CD8-positive, alpha-beta memory T cell (primary cell): ENCODE data around the gene ZNF174. TPM values are rescaled to one million over a fixed set of nuclear protein-coding genes. Genes with fewer than 3 reads are reported as not detected.
A peak's percentile ranks its signal among the peaks of the same experiment; 100 is the strongest.

ENCODE experiments used
- CTCF ChIA-PET: fragments of 350-600 bp; sonication (Branson Sonifier 250); formaldehyde crosslinking; loops from one replicate; lab custom pipeline; 2021; ENCODE audit warnings: antibody characterized with exemption; lab: Charles Lee
- POLR2A ChIA-PET: fragments of 350-600 bp; sonication (Branson Sonifier 250); formaldehyde crosslinking; loops from one replicate; lab custom pipeline; 2021; ENCODE audit warnings: antibody characterized with exemption; lab: Charles Lee
- DNase-seq, 5 donors: peaks; one replicate each; pipeline versions ENCODE4 v3.0.0 to v3.0.0-alpha.2; 2020 to 2022; ENCODE audit warnings: mixed read lengths in 1 of 5
- H3K27ac ChIP-seq: one replicate; pipeline ENCODE4 v1.7.0; 2013; ENCODE audit warnings: low read depth, mild to moderate bottlenecking, low read length, moderate library complexity
- H3K27me3 ChIP-seq: 2 replicates; pipeline ENCODE4 v1.7.0; 2013; ENCODE audit warnings: low read length, mild to moderate bottlenecking; ENCODE audit not compliant: insufficient read depth, poor library complexity, severe bottlenecking
- H3K36me3 ChIP-seq: 2 replicates; pipeline ENCODE4 v1.7.0; 2013; ENCODE audit warnings: mild to moderate bottlenecking, low read length, moderate library complexity; ENCODE audit not compliant: insufficient read depth
- H3K4me1 ChIP-seq: 2 replicates; pipeline ENCODE4 v1.7.0; 2013; ENCODE audit warnings: mild to moderate bottlenecking, low read length, moderate library complexity; ENCODE audit not compliant: insufficient read depth
- H3K4me3 ChIP-seq: 2 replicates; pipeline ENCODE4 v1.7.0; 2013; ENCODE audit warnings: mild to moderate bottlenecking, low read length
- H3K9me3 ChIP-seq: 2 replicates; pipeline ENCODE4 v1.7.0; 2013; ENCODE audit warnings: mild to moderate bottlenecking, low read length
- H3K27ac Mint-ChIP-seq, 8 donors: one replicate each; pipeline ENCODE4 v1.8.0; 2020 to 2021; ENCODE audit warnings: mixed read lengths in 8 of 8, mild to moderate bottlenecking in 6 of 8, inconsistent platforms in 3 of 8, moderate library complexity in 3 of 8
- H3K27me3 Mint-ChIP-seq, 2 donors: one replicate each; pipeline ENCODE4 v1.8.0; 2020 to 2021; ENCODE audit warnings: mixed read lengths in 2 of 2, mild to moderate bottlenecking in 1 of 2, moderate library complexity in 1 of 2
- H3K36me3 Mint-ChIP-seq, 3 donors: one replicate each; pipeline ENCODE4 v1.8.0; 2020 to 2021; ENCODE audit warnings: mixed read lengths in 3 of 3, inconsistent platforms in 1 of 3, mild to moderate bottlenecking in 1 of 3
- H3K4me1 Mint-ChIP-seq, 3 donors: one replicate each; pipeline ENCODE4 v1.8.0; 2020 to 2021; ENCODE audit warnings: mixed read lengths in 3 of 3, inconsistent platforms in 1 of 3, mild to moderate bottlenecking in 1 of 3
- H3K4me3 Mint-ChIP-seq, 7 donors: one replicate each; pipeline ENCODE4 v1.8.0; 2020 to 2021; ENCODE audit warnings: mixed read lengths in 7 of 7, mild to moderate bottlenecking in 6 of 7, moderate library complexity in 4 of 7, inconsistent platforms in 2 of 7
- H3K9me3 Mint-ChIP-seq, 5 donors: one replicate each; pipeline ENCODE4 v1.8.0; 2020 to 2022; ENCODE audit warnings: mixed read lengths in 5 of 5, mild to moderate bottlenecking in 3 of 5, moderate library complexity in 2 of 5, inconsistent platforms in 1 of 5
- polyA plus RNA-seq: library from polyadenylated mRNA; unstranded; fragments of 300-500 nt; fragmentation: Illumina TruSeq; gene quantifications from one replicate; pipeline ENCODE4 v1.2.3, GENCODE V29; 2021
- total RNA-seq, 2 experiments: library from RNA; stranded (reverse); gene quantifications; one replicate each; pipeline ENCODE4 v1.2.3, GENCODE V29; 2021

The ZNF174 gene
- total and polyA plus RNA-seq, 3 experiments from 2014 or later, result 11.4 to 18.8 (median 12.3) TPM

DNA sequence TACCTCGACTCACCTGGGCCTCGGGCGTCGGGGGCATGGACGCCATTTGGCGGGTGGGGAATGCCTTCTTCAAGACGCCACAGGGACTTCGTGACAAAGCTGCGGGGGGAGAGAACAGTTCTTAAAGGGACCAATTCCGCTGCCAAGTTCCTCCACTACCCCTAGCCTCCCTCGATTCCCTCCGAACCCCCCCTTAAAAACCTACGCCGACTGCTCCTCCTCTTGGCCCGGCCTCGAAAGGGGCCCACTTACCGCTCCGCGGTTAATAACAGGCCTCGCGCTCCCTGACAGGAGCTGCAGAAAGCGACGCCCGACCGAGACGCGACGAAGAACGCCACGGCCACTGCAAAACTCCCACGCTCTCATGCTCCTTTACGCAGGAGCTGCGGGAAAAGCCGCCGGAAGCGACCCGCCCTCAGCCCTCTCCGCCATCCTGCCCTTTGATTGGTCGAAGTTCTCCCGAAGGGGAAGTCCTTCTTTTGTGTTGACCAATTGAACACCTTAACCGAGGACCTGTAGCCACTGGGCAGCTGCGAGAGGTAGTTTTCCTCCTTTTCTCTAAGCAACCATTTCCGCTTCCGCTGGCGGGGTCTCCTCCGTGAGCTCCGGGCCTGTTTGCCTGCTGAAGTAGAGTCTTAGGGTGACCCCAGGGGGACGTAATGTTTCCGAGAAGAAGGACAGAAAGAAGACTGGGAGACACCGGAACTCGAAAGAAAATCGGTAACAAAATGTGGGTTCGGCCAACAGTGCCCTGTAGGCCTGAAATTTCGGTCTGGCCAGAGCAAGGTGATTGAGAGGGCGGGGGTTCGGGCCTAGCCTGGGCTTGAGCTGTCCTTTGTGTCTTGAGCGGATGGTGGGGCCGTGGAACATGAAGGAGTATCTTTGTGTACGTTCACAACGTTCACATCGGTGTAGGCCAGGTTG lies 42.4 kb downstream of the ZNF174 start, which contains the start of the genes NAA60 and ZNF597:
Gene NAA60, plus strand, starts transcription at position 573 of the 924 bp plus-strand sequence. CDS start 32,548 bp downstream, outside the sequence.
Gene ZNF597, minus strand, starts transcription at position 397 of the 924 bp plus-strand sequence. Its CDS starts 351 bp downstream, at position 46.
- peak; percentile 65 to 84 (median 83) for DNase-seq
- H3K27me3 ChIP-seq, result no peaks in the 10 kb centered on the region
- peak within 1 kb of the TSS; percentile 71 for H3K4me3 ChIP-seq
- peaks cover 10% of the 10 kb centered on the region for H3K4me1 ChIP-seq
- Mint-ChIP-seq H3K27me3 (peaks cover 1 to 4% of the 10 kb centered on the region in 2 donors), H3K27ac (peak within 1 kb of the TSS; percentile 75 to 98 (median 97)), H3K36me3 (peaks cover 14 to 51% (median 19%) of the 10 kb centered on the region in 3 donors), H3K4me1 (peaks cover 29 to 56% (median 52%) of the 10 kb centered on the region in 3 donors), H3K9me3 (peaks cover 6 to 12% (median 8%) of the 10 kb centered on the region in 5 donors), H3K4me3 (peak within 1 kb of the TSS; percentile 93 to 99 (median 97))
- no peaks in the 10 kb centered on the region for H3K9me3 ChIP-seq
- POLR2A ChIA-PET, result interaction anchor here (0.7 to 1.6 kb wide), 3 partner anchors 14 to 418 kb away, joined by 3 to 9 read pairs (median 5); no protein-coding TSS in a partner anchor
- peak within 1 kb of the TSS; percentile 66 for H3K27ac ChIP-seq
- CTCF ChIA-PET, result interaction anchor here (0.9 to 1.8 kb wide), 7 partner anchors 14 to 284 kb away, joined by 3 to 6 read pairs (median 3); partner anchors contain the start of genes ZNF174 and ZSCAN32
- H3K36me3 ChIP-seq, result no peaks in the 10 kb centered on the region

GRCh38 chr16:3444032-3444388 lies 43.0 kb downstream of the ZNF174 start:
- POLR2A ChIA-PET, result interaction anchor here (0.7 to 1.6 kb wide), 3 partner anchors 13 to 419 kb away, joined by 3 to 9 read pairs (median 5); no protein-coding TSS in a partner anchor
- peaks cover 29 to 52% (median 52%) of the 10 kb centered on the region in 3 donors for H3K4me1 Mint-ChIP-seq
- peaks cover 14 to 52% (median 19%) of the 10 kb centered on the region in 3 donors for H3K36me3 Mint-ChIP-seq

GRCh38 chr16:3454093-3454492 lies 53.1 kb downstream of the ZNF174 start:
- no peaks in the 10 kb centered on the region for H3K27me3 ChIP-seq
- no peak for DNase-seq
- no peaks in the 10 kb centered on the region for H3K36me3 ChIP-seq
- ChIA-PET POLR2A (no interaction called here), CTCF (no interaction called here)
- Mint-ChIP-seq H3K4me1 (peaks cover 17 to 27% (median 25%) of the 10 kb centered on the region in 3 donors), H3K27ac (peak overlapping the region in 3 of 8 donors; percentile 21 to 82 (median 68)), H3K9me3 (no peaks in the 10 kb centered on the region), H3K36me3 (peaks cover 0 to 18% (median 0%) of the 10 kb centered on the region in 3 donors), H3K4me3 (peak overlapping the region in 3 of 7 donors; percentile 18 to 59 (median 55)), H3K27me3 (no peaks in the 10 kb centered on the region)
- no peak overlapping the region for H3K4me3 ChIP-seq
- no peak overlapping the region for H3K27ac ChIP-seq
- peaks cover 13% of the 10 kb centered on the region for H3K4me1 ChIP-seq
- no peaks in the 10 kb centered on the region for H3K9me3 ChIP-seq

More at GRCh38 chr16:3444032-3444388, 43.0 kb downstream of the ZNF174 start:
- Histone ChIP-seq H3K4me1 (peaks cover 10% of the 10 kb centered on the region), H3K27me3 (no peaks in the 10 kb centered on the region), H3K36me3 (no peaks in the 10 kb centered on the region), H3K9me3 (no peaks in the 10 kb centered on the region), H3K27ac (peak overlapping the region; percentile 66), H3K4me3 (peak overlapping the region; percentile 71)
- peak in 3 of 5 donors; percentile 14 to 61 (median 31) for DNase-seq
- Mint-ChIP-seq H3K4me3 (peak overlapping the region; percentile 93 to 99 (median 97)), H3K27me3 (peaks cover 1 to 4% of the 10 kb centered on the region in 2 donors), H3K9me3 (peaks cover 6 to 10% (median 8%) of the 10 kb centered on the region in 5 donors), H3K27ac (peak overlapping the region; percentile 75 to 98 (median 97))
- CTCF ChIA-PET, result interaction anchor here (0.9 to 1.8 kb wide), 6 partner anchors 13 to 285 kb away, joined by 3 to 6 read pairs (median 4); partner anchors contain the start of genes ZNF174 and ZSCAN32

DNA sequence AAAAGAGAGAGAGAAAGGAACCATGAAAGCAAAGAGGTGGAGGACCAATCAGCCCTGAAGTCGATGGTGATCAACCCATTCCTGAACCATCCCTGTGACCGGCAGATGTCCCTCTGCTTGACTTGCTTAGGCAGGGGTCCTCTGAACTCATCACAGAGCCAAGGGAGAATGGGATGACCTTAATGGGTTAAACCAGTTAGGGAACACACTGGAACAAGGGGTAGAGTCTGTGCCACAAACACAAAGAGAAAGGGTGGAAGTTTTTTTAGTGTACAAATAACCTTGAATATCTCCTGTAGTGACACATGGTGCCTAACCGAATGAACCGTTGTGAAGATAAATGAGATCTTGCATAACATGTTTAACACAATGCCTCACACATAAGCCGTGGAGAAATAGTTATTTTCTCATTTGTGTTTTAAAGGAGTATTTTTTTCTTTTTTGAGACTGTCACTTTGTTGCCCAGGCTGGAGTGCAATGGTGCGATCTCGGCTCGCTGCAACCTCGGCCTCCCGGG lies 53.7 kb downstream of the ZNF174 start:
- Histone ChIP-seq H3K27me3 (no peaks in the 10 kb centered on the region), H3K27ac (no peak overlapping the region), H3K9me3 (no peaks in the 10 kb centered on the region), H3K4me3 (no peak overlapping the region), H3K36me3 (no peaks in the 10 kb centered on the region), H3K4me1 (peaks cover 19% of the 10 kb centered on the region)
- Mint-ChIP-seq H3K27me3 (no peaks in the 10 kb centered on the region), H3K4me3 (peak overlapping the region in 6 of 7 donors; percentile 18 to 69 (median 44)), H3K36me3 (peaks cover 0 to 16% (median 0%) of the 10 kb centered on the region in 3 donors), H3K9me3 (no peaks in the 10 kb centered on the region), H3K27ac (peak overlapping the region in 5 of 8 donors; percentile 5 to 82 (median 42)), H3K4me1 (peaks cover 23 to 33% (median 31%) of the 10 kb centered on the region in 3 donors)
- CTCF ChIA-PET, result no interaction called here
- DNase-seq, result no peak
- POLR2A ChIA-PET, result no interaction called here

- POLR2A ChIA-PET, result interaction anchor here (0.9 to 1.5 kb wide), 5 partner anchors 14 to 328 kb away, joined by 3 to 10 read pairs (median 8); partner anchors contain the start of genes CLUAP1, NAA60, ZNF174 and ZNF263
- Histone ChIP-seq H3K36me3 (no peaks in the 10 kb centered on the region), H3K27ac (peak overlapping the region; percentile 78), H3K4me1 (peaks cover 40% of the 10 kb centered on the region), H3K4me3 (peak overlapping the region; percentile 89), H3K9me3 (no peaks in the 10 kb centered on the region), H3K27me3 (no peaks in the 10 kb centered on the region)
- Mint-ChIP-seq H3K9me3 (no peaks in the 10 kb centered on the region), H3K4me1 (peaks cover 45 to 55% (median 49%) of the 10 kb centered on the region in 3 donors), H3K4me3 (peak overlapping the region; percentile 74 to 89 (median 84)), H3K27me3 (no peaks in the 10 kb centered on the region), H3K27ac (peak overlapping the region; percentile 88 to 94 (median 92)), H3K36me3 (peaks cover 0 to 3% (median 0%) of the 10 kb centered on the region in 3 donors)
- DNase-seq, result peak; percentile 87 to 94 (median 92)
- CTCF ChIA-PET, result interaction anchor here (0.5 to 1.4 kb wide), 8 partner anchors 14 to 286 kb away, joined by 3 to 7 read pairs (median 4); partner anchors contain the start of genes CLUAP1, NAA60, ZNF174 and ZNF597
Measured at GRCh38 chr16:3457434-3458252, 56.6 kb downstream of the ZNF174 start.

GRCh38 chr16:3458278-3458851 lies 57.4 kb downstream of the ZNF174 start:
- no peaks in the 10 kb centered on the region for H3K9me3 ChIP-seq
- H3K27ac Mint-ChIP-seq, result peak overlapping the region; percentile 59 to 96 (median 86)
- H3K27me3 ChIP-seq, result no peaks in the 10 kb centered on the region
- peak overlapping the region; percentile 74 to 97 (median 94) for H3K4me3 Mint-ChIP-seq
- H3K27me3 Mint-ChIP-seq, result no peaks in the 10 kb centered on the region
- ChIA-PET CTCF (interaction anchor here (1.0 to 1.2 kb wide), 2 partner anchors 15 to 58 kb away, joined by 3 to 5 read pairs; partner anchors contain the start of genes NAA60, ZNF174, ZNF597 and ZSCAN32), POLR2A (no interaction called here)
- H3K36me3 ChIP-seq, result no peaks in the 10 kb centered on the region
- peaks cover 46% of the 10 kb centered on the region for H3K4me1 ChIP-seq
- DNase-seq, result peak in 1 of 5 donors; percentile 26
- peaks cover 45 to 61% (median 49%) of the 10 kb centered on the region in 3 donors for H3K4me1 Mint-ChIP-seq
- no peaks in the 10 kb centered on the region for H3K9me3 Mint-ChIP-seq
- peak overlapping the region; percentile 84 for H3K4me3 ChIP-seq
- H3K27ac ChIP-seq, result peak overlapping the region; percentile 78
- peaks cover 0 to 3% (median 0%) of the 10 kb centered on the region in 3 donors for H3K36me3 Mint-ChIP-seq
